DMS 273 treated with DMSO at 0.1 percent for 48 hours (cell line): Measurements from ENCODE around the gene PYGB.
"Not testable (repeated sequence)": the region's sequence is repeated elsewhere in the genome, so short reads cannot be mapped to it uniquely, and the experiment has no call there.

ENCODE experiments used
- DNase-seq: peaks from one replicate; lab custom pipeline; 2025; lab: John Stamatoyannopoulos, UW

The PYGB gene

DNA sequence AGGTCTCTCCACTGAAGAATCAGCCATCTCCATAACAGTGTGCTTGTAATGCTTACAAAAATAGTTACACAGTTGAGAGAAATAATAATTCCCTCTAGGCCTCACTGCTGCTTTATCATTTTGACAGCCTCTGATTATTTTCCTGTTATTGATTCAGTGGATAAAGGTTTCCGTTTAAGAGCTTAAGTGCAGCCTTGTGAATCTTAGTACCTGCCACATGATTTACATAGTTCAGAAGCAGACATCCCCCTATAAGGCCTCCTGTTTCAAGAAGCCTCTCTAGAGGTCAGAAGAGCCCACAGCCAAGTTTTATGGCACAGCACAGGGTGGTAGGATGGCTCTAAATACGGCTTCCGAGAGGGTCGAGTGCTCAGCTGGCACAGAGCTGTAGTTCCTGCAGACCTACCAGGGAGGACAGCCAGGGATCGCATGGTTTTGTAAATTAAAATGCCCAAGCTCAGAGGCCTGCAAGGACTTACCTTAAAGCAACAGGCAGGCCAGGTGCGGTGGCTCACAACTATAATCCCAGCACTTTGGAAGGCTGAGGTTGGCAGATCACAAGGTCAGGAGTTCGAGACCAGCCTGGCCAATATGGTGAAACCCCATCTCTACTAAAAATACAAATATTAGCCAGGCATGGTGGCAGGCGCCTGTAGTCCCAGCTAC lies 17.6 kb upstream of the PYGB start:
- no peak for DNase-seq

DNA sequence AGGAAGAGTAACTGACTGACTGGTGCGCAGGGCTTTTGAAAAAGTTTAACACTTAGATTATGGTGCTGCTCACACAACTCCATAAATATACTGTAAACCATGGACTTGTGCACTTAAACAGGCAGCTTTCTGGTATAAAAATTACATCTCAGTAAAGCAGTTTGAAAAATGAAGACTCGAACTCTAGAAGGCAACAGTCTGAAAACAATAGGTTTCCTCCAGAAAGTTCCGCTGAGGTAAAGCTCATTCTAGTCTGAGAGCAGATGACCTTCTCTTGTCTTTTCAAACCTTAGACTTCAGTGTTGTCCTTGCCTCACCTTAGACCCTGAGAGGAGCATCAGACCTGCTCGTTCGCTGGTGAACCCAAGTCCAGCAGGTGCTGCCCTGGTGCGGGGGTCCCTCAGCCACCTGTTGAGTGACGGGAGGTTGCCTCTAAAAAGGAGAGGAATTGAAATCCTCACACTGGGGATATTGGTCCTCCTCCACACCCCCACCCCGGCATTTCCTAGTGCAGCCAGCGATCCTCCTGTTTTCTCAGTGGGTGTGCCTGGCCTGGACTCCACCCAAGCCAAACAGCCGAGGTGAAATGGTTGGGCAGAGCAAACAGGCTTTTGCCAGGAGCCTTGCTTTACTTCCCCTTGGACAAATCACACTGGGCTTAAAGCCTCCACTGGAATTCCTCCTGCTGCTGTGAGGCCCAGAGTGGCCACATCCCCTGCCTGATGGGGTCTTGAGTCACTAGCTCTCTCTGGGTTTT lies 14.7 kb upstream of the PYGB start:
- DNase-seq: no peak

DNA sequence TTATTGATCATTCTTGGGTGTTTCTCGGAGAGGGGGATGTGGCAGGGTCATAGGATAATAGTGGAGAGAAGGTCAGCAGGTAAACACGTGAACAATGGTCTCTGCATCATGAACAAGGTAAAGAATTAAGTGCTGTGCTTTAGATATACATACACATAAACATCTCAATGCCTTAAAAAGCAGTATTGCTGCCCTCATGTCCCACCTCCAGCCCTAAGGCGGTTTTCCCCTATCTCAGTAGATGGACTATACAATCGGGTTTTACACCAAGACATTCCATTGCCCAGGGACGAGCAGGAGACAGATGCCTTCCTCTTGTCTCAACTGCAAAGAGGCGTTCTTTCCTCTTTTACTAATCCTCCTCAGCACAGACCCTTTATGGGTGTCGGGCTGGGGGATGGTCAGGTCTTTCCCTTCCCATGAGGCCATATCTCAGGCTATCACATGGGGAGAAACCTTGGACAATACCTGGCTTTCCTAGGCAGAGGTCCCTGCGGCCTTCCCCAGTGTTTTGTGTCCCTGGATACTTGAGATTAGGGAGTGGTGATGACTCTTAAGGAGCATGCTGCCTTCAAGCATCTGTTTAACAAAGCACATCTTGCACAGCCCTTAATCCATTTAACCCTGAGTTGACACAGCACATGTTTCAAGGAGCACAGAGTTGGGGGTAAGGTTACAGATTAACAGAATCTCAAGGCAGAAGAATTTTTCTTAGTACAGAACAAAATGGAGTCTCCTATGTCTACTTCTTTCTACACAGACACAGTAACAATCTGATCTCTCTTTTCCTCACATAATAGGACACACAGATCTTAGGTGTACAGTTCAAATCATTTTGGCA lies 13.7 kb upstream of the PYGB start:
- DNase-seq: not testable (repeated sequence)

DNA sequence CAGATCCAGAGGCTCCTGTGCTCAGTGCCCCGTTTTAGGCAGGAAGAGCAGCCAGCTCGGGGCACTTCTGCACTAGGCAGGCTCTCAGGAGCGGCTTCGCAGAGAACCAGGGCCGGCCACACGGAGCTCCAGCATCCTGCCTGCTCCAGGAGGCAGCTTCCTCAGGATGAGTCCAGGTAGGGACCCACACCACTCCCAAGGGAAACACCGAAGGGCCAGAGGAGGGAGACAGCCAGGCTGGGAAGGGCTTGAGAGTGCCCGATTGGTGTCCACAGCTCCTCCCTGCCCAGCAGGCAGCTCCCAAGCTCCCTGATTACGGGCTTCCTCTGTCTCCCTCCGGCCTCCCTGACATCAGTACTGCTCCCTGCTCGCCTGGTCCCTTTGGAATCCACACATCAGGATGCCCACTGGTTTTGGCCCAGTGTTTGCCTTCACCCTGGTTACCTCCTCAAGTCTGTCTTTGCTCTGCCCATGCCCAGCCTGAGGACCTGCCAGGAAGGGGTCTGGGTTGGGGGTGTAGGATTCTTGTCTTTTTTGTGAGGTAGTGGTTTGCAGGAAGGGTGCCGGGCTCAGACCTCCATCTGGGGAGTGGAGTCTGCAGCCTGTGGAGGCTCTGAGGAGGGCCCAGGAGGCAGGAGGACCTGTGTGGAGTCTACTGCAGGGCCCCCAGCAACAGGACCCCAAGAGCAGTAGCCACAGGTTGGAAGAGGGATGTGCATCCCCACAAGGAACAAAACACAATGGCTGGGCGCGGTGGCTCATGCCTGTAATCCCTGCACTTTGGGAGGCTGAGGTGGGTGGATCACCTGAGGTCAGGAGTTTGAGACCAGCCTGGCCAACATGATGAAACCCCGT lies 11.2 kb upstream of the PYGB start:
- no peak for DNase-seq

DNA sequence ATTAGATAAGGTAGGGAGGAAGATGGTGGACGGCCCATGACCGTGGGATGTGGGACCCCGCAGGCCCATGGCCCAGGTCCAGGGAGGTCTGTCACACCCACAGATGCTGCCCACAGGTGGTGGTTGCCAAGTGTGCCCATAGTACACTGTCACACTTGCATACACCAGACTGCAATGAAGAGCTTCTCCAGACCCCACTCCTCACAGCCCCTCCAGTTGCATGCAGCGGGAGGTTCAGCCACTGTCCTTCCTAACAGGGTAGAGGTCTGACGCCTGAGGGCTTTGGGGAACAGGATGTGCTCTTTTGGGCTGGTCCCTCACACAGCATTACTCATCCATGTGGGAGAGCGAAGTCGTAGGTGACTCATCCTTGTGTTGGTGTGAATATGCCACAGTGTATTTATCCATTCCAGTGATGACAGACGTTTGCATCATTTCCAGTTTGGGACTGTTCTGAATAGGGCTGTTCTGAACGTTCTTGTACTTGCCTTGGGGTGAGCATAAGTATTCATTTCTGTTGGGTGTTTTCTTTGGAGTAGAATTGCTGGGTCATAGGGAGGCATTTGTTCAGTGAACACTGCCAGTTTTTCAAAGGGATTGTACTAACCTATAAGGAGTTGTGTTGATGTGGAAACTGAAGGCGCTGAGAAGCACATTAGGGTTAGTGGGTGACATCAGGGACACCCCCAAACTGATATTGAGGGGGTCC lies 10.1 kb upstream of the PYGB start:
- peak; percentile 19 for DNase-seq

DNA sequence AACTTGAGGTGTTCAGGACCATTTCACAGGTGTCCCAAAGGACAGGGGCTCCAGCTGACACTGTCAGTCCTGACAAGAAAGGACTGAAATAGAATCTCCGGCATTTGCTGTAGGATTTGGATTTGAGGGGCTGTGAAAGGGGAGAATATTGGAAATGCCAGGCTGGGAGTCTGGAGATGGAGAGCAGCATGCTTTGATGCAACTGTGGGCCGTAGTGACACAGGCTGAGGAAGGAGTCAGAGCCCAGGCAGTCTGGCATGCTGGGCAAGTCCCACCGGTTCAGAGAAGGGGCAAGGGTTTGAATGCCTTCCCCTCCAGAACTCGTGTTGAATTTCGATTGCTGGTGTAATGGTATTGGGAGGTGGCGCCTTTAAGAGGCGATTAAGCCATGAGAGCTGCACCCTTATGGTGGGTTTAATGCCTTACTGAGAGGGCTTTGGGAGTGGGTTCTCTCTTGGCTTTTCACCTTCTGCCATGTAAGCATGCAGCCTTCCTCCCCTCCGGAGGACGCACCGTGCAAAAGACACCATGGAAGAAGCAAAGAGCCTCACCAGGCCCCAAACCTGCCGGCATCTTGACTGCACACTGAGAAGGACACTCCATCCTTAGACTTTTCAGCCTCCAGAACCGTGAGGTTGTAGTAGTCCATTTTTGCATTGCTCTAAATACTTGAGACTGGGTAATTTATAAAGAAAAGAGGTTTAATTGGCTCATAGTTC lies 9.4 kb upstream of the PYGB start:
- no peak for DNase-seq

DNA sequence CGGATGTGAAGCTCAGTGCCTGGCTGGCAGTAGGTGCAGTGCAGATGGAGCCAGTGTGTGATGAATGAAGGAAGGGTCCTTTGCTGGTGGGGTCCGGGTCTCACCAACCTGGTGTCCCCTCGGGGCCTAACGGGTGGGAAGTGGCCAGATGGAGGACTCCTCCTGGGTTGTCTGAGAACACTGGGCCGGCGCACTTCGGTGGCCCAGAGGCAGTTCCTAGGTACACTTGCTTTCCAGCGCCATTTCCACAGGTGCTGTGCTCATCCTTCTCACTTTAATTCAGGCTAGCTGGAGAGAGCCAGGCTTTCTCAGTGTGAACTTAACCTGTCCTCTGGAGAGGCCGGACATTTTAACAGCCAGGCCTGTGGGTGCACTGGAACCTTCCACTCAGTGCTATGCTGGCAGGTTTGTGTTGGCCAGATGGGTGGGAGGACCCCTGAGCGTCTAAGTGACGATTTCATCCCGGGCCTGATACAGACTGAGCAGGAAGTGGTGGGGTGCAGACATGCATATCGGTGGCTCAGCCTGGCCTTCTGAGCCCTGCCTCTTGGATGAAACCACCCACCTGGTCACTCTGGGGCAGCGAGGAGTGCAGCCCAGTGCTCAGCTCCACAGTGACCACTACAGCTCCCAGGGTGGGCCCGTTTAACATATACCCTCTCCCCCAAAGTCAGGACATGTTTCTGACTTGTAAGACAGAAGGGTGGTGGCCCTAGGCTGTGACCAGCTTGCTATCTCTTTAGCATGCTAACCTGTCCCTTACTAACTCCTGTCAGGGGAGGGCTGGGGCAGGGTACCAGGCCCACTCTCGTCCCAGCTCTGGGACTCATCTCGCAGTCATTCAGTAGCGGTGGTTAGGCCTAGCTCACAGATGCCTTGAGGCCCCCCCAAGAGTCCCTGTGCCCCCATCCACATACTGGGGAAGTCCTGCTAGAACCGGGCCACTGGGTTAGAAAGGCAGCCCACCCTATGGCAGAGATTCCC lies 8.2 kb upstream of the PYGB start:
- DNase-seq: no peak

DNA sequence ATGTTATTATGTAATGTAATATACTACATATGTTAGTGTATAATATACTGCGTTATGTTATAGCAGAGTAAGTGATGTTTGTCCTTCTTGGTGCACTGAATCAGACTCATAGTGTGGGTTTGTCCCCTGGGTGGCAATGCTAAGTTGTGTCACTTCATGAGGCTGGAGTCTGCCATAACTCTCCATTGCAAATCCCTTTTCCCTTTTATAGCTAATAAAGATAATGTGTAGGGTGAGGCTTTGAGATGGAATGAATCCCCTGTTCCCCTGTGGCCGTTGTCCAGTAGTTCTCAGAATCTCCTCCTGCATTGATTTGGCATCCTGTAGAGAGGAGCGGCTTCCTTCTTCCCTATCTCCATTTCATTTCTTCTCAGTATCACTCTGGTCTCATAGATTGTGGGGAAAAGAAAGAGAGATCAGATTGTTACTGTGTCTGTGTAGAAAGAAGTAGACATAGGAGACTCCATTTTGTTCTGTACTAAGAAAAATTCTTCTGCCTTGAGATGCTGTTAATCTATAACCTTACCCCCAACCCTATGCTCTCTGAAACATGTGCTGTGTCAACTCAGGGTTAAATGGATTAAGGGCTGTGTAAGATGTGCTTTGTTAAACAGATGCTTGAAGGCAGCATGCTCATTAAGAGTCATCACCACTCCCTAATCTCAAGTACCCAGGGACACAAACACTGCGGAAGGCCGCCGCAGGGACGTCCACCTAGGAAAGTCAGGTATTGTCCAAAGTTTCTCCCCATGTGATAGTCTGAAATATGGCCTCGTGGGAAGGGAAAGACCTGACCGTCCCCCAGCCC lies 6.8 kb upstream of the PYGB start:
- DNase-seq: not testable (repeated sequence)

DNA sequence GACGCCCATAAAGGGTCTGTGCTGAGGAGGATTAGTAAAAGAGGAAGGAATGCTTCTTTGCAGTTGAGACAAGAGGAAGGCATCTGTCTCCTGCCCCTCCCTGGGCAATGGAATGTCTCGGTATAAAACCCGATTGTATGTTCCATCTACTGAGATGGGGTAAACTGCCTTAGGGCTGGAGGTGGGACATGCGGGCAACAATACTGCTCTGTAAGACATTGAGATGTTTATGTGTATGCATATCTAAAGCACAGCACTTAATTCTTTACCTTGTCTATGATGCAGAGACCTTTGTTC lies 6.3 kb upstream of the PYGB start:
- not testable (repeated sequence) for DNase-seq

DNA sequence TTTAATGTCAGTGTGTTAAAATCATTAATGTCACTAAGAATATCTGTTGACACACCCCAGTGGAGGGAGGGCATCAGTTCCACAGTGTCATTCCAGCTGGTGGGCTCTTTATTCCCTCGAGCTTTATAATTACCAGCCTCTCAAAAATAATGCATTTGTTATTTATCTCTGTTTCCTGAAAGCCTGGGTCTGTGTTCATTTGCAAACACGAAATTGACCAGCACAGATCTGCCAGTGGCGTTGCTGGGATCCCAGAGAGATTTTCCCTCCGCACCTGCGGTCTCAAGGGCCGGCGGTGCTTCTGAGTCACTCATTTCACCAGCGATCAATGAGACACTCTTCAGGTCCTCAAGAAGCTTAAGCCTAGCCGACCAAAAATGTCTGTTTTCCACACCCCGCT lies 5.7 kb upstream of the PYGB start:
- no peak for DNase-seq

DNA sequence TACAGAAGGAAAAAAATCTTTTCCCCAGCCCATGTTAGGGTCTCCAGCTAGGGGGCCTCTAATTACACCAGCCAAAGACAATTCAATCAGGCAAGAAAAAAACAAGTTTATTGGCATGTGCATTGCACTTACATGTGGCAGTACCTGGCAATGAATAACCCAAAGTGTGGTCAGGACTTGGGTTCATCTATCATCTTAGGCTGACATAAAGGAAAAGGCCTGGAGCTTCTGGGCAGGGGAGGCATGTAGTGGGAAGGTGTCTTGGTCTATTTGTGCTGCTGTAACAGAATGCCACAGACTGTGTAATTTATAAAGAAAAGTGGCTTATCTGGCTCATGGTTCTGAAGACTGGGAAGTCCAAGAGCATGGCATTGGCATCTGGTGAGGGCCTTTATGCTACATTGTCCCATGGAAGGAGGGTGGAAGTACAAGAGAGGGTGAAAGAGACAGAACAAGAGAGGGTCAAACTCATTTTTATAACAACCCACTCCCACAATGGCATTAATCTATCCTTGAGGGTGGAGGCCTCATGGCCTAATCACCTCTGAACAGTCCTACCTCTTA lies 4.4 kb upstream of the PYGB start:
- no peak for DNase-seq

DNA sequence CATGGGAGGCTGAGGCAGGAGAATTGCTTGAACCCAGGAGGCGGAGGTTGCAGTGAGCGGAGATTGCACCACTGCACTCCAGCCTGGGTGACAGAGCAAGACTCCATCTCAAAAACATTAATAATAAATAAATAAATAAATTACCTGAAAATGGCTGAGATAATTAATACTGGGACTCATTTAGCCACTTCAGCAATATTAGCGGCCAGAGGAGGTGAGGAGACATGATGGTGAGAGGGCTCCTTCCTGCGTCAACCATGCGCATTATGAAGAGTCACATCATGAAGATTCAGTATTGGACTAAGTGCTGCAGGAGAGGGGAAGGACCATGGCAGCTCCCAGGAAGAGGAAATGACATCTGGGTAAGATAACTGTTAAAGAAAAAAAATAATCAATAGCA lies 2.9 kb upstream of the PYGB start:
- no peak for DNase-seq

DNA sequence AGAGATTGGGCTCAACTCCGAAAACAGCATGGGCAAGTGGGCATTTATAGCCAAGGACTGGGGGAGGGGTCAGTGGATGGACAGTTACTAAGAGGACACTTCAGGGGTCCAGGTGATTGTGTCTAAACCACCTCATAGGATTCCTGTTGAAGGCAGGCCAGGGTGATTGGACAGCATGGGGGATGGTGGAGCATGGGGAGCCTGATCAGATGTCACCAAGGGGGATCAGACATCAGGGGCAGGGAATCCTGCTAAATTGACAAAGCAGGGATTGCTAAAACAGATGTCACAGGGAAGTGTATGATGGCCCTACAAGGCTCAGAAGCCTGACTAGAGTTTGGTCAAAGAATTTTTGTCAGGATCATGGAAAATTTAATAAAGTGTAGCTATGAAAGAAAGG lies 2.4 kb upstream of the PYGB start:
- DNase-seq: no peak

DNA sequence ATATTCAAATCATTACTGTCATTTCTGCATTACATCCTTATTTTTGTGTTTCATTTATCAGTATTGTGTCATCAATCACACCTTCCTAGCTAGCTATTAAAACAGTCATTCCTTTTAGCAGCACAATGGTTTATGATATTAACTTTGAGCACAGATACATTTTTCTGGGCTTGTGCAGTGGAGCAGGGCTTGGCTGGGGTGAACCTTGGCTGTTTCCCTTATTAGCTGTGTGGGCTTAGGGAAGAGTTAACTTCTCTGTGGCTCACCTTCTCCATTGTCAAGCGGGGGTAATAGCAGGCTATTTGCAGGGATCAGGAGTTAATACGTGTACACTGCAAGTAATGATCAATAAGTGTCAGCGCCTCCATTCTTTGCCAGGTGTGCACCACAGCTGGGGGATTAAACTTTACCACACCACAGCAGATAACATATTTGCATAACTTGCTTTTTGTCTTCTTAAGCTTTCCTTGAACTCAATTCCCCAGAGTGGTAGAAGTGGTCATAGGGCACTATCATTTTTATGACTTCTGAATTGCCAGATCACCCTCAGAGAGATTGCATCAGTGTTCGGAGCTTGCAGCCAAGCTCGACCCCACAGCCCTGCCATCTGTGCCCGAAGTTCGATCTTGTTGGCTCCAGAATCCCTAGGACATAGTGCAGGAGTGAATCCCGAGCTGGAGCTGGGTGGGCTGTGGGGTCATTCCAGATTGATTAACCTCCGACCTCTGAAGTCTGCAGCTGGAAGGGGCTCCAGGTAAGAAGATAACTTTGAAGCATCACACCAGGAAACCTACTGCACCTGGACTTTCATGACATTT lies 1.5 kb upstream of the PYGB start:
- DNase-seq: no peak

DNA sequence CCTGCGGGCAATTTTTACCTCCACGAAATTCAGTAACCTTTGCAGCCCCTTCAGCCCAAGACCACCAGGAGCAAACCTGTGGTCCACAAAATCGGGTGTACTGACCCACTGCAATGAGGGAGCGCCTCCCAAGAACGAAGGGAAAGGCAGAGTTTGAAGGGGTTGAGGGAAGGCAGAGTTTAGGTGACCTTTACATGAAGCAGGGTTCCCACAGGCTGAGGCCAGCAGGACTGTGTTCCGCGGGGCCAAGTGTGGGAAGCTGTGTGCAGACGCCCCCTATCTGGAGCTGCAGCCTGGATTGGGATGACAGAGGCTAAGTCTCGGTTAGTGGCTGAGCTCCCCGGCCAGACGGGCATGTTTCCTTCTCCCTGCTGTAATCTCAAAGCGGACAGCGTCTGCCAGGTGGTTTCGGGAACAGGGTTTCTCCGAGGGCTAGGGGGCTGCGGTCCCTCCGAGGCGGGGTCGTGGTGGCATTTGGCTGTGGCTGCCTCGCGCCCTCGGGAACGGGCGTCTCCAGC lies 826 bp upstream of the PYGB start:
- peak; percentile 22 for DNase-seq

DNA sequence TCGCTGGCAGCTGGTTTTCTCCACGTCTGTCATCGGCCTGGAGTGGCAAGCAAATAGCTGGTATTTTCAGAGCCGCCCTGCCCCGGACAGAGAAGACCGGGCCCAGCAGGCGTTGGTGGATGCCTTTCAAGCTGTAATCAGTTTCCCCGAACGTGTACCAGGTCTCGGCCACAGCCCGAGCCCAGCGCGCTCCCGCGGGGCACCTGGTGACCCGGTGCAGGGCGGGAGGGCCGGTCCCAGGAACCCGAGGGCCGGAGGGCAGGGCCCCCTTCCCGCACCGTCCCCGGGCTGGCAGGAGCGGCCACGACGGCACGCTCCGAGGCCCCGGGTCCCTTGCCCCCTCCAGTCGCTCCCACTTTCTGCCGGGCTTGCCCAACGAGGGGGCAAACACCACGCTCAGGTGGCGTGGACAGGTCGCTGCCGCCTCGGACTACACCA lies 348 bp upstream of the PYGB start:
- no peak for DNase-seq

DNA sequence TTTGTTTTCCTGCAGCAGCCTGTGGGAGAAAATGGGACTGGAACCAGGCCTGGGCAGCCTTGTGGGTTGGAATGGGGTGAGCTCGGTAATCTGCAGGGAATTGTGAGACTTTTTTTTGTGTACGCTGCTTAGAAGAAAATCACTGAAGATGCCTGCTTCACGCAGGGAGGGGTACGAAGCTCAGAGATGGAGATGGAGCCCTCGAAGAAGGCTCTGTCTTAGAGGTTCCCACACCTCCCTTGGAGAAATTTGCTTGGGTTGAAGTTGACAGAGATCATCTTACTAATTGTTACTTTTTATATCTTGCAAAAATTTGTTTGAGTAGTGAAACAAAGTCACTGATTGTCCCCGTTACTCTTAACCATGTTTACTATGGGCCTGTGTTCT lies 894 bp downstream of the PYGB start:
- DNase-seq: no peak
